IPS-15b (cell line): ENCODE data around the gene ARMC8.

Source experiments
- H3K27me3 ChIP-seq: one replicate; pipeline ENCODE4 v1.6.1; 2013; ENCODE audit warnings: low read length; ENCODE audit not compliant: control insufficient read depth, insufficient read depth
- H3K36me3 ChIP-seq: one replicate; pipeline ENCODE4 v1.6.1; 2013; ENCODE audit warnings: low read length; ENCODE audit not compliant: control insufficient read depth, insufficient read depth
- H3K4me1 ChIP-seq: one replicate; pipeline ENCODE4 v1.6.1; 2013; ENCODE audit warnings: mild to moderate bottlenecking, low read length; ENCODE audit not compliant: control insufficient read depth, insufficient read depth
- H3K4me3 ChIP-seq: one replicate; pipeline ENCODE4 v1.5.1; 2013; ENCODE audit warnings: low read depth, low read length
- H3K9ac ChIP-seq: one replicate; pipeline ENCODE4 v1.6.1; 2013; ENCODE audit warnings: low read depth, mild to moderate bottlenecking, low read length
- H3K9me3 ChIP-seq: one replicate; pipeline ENCODE4 v1.6.1; 2013; ENCODE audit warnings: mild to moderate bottlenecking, low read length; ENCODE audit not compliant: control insufficient read depth, insufficient read depth

Gene ARMC8

DNA sequence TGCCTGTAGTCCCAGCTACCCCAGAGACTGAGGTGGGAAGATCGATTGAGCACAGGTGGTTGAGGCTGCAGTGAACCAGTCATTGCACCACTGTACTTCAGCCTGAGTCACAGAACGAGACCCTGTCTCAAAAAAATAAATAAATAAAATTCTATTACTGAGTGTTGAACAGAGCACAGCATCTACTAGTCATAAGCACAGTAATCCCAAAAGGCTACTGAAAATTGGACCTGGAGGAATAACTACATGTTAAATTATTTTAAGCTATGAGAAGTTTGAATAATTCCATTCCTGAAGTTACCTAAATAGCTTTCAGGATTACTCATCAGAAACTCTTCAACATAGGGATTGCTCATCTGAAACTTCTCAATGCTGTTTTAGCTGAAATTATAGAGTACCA, 43.4 kb downstream of the ARMC8 start:
- H3K4me3 ChIP-seq, result no peak overlapping the region
- H3K9me3 ChIP-seq, result no peaks in the 10 kb centered on the region
- H3K4me1 ChIP-seq, result no peaks in the 10 kb centered on the region
- no peaks in the 10 kb centered on the region for H3K27me3 ChIP-seq
- no peaks in the 10 kb centered on the region for H3K36me3 ChIP-seq
- no peak overlapping the region for H3K9ac ChIP-seq

DNA sequence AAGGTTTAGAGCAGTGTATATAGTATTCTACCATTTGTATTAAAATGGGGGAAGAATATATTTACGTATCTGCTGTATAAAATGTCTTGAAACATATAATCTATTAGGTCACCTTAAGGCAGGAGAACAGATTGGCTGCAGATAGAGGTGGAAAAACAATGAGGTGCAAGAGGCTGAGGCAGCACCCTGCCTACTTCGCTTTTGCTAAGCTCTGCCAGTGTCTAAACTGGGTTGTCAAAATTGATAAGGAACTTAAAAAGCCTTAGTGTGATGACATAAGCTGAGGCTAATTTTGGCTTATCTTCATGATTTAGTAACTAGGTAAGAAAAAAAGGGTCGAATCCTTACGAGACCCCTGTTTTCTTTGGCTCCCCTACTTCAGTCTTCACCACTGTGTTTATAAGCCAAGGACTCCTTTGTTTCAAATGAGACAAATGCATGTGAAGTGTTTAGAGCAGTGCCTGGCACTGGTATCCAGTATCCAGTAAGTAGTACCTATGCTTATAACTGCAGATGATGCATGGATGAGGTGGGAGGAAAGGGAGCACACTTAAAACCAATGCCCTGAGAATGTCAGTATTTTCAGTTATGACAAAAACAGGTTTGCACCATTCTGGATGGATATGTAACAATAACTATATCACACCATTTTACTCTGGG, 45.7 kb downstream of the ARMC8 start:
- no peak overlapping the region for H3K9ac ChIP-seq
- H3K4me3 ChIP-seq, result no peak overlapping the region
- H3K4me1 ChIP-seq, result no peaks in the 10 kb centered on the region
- H3K36me3 ChIP-seq, result peaks cover 2% of the 10 kb centered on the region
- H3K9me3 ChIP-seq, result no peaks in the 10 kb centered on the region
- no peaks in the 10 kb centered on the region for H3K27me3 ChIP-seq

DNA sequence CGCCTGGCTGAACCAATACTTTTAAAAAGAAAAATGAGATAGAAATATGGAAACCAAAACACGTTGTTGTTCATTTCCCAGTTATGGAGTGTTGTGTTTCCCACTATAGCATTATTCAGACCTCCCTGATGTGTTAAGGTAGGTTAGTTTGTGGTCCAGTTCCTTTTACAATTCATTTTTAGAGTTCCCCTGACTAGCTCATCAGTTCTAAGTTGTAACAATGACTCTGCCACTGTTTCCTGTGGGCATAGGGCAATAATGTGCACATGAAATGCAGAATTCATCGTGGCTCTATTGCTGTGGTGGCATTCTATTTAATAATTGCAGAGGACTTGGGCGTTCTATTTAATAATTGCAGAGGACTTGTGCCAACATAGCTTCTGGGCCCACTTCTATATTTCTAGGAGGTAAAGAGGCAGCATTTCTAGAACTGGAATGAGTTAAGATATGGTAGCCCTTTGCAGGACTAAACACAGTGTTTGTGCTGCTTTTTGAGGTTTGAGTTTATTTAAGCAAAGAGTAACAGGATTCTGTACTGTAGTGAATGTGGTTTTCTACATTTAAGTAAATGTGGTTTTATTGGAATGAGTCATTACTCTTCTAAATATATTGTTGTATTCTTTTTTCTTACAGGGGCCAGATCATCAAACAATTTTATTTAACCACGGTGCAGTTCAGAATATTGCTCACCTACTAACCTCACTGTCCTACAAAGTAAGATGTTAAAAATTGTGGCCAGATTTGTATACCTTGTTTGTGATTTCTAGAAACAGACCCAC, 47.5 kb downstream of the ARMC8 start:
- no peaks in the 10 kb centered on the region for H3K27me3 ChIP-seq
- H3K9me3 ChIP-seq, result no peaks in the 10 kb centered on the region
- H3K4me1 ChIP-seq, result no peaks in the 10 kb centered on the region
- H3K9ac ChIP-seq, result no peak overlapping the region
- peaks cover 2% of the 10 kb centered on the region for H3K36me3 ChIP-seq
- no peak overlapping the region for H3K4me3 ChIP-seq

DNA sequence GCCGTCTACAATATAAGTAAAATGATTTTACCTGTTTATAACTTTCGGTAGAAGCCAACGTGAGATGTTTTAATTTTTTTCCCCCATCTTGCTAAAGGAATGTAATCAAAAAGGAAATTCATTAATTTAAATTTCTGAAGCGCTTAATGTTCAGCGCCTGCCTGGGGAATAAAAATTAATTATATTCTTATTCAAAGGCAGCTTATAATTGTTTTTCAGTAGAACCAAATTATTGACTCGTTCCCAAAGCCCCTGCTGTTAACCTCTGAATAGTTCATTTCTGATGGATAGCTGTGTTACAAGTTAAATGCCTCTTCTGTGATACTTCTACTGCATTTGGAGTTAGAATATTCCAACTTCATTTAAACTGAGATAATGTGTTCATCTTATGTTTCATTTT, 51.6 kb downstream of the ARMC8 start:
- H3K36me3 ChIP-seq, result peaks cover 2% of the 10 kb centered on the region
- H3K9me3 ChIP-seq, result no peaks in the 10 kb centered on the region
- no peak overlapping the region for H3K4me3 ChIP-seq
- H3K9ac ChIP-seq, result no peak overlapping the region
- no peaks in the 10 kb centered on the region for H3K27me3 ChIP-seq
- no peaks in the 10 kb centered on the region for H3K4me1 ChIP-seq

DNA sequence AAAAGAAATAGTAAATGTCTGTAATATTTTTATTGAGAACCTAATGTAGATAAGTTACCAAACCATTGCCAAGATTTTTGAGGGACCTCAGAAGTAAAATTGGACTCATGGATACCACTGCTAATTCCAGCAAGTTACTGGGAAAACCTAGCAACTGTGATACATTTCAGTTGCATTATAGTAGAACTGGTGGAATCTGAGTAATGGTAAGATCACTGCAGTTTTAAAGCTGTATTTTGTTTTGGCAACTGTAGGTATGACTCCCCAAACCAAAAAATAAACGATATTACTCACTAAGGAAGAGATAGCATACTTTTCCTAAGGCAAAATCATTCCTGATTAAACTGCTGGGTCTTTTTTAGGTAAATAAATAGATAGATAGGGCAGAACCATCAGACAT, 54.0 kb downstream of the ARMC8 start:
- Histone ChIP-seq H3K4me3 (no peak overlapping the region), H3K27me3 (no peaks in the 10 kb centered on the region), H3K36me3 (peaks cover 2% of the 10 kb centered on the region), H3K4me1 (no peaks in the 10 kb centered on the region), H3K9me3 (no peaks in the 10 kb centered on the region), H3K9ac (no peak overlapping the region)

DNA sequence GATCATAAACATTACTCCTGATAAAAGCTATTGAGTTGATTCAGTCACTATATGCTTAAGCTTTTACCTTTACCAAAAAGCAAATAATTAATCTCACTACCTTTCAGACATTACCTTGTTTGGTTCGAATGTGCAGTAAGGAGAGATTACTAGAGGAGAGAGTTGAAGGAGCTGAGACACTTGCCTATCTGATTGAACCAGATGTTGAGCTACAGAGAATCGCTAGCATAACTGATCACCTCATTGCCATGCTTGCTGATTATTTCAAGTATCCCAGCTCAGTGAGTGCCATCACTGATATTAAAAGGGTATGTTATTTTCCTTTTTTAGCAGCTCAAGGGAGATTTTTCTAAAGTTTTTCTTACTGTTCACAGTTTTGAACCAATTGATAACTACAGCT, 54.6 kb downstream of the ARMC8 start:
- H3K9ac ChIP-seq, result no peak overlapping the region
- no peaks in the 10 kb centered on the region for H3K9me3 ChIP-seq
- no peak overlapping the region for H3K4me3 ChIP-seq
- no peaks in the 10 kb centered on the region for H3K36me3 ChIP-seq
- H3K27me3 ChIP-seq, result no peaks in the 10 kb centered on the region
- no peaks in the 10 kb centered on the region for H3K4me1 ChIP-seq

DNA sequence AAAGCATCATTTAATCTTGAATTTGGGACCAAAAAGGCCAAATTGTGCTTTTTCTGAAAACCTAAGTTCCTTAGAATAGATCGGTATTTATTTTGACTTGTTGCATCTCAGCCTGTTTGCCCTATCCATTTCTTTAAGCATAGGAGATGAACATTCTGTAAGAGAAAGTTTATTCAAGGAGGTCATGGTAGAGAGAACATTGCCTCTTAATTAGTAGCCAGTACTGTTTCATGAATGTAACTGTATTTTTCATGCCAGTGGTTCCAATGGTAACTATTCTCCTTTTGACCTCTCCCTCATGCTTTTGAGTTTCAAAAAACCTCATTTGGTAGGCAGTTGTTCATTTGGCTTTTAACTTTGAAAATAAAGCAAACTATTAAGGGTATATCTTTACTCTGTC, 55.4 kb downstream of the ARMC8 start:
- Histone ChIP-seq H3K27me3 (no peaks in the 10 kb centered on the region), H3K9ac (no peak overlapping the region), H3K4me1 (no peaks in the 10 kb centered on the region), H3K9me3 (no peaks in the 10 kb centered on the region), H3K36me3 (no peaks in the 10 kb centered on the region), H3K4me3 (no peak overlapping the region)

DNA sequence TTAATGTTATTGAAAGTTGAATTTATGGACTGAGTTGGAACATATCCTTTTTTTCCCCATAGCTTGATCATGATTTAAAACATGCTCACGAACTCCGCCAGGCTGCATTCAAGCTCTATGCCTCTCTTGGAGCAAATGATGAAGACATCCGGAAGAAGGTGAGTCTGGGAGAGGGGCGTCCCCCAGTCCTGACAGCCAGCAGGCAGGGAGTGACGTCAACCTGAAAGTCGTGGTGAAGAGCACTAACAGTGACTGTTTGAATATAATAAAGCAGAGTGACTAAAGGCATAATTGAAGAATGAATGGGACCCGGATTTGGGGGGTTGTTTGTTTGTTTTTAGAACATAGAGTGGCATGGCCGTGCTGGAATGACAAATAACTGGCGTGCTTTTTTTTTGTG, 57.9 kb downstream of the ARMC8 start:
- Histone ChIP-seq H3K4me1 (no peaks in the 10 kb centered on the region), H3K9me3 (no peaks in the 10 kb centered on the region), H3K36me3 (no peaks in the 10 kb centered on the region), H3K4me3 (no peak overlapping the region), H3K9ac (no peak overlapping the region), H3K27me3 (no peaks in the 10 kb centered on the region)

DNA sequence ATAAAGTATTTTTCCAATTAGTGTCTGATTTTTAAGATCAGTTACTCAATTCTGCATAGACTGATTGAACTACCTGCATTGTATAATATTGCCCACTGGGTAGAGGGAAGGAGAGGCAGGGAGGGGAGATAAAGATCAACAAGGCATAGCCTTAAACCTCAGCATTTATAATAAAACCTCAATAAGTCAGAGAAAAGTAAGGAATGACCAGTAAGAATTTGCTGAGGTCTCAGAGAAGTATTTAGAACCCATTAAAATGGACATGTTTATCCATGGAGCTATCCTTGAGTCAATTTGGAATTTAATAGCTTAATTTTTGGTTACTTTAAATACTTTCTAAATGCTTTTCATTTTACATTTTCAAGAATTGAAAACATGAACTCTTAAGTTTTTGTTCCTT, 62.5 kb downstream of the ARMC8 start:
- no peak overlapping the region for H3K9ac ChIP-seq
- H3K36me3 ChIP-seq, result no peaks in the 10 kb centered on the region
- H3K4me3 ChIP-seq, result no peak overlapping the region
- H3K4me1 ChIP-seq, result no peaks in the 10 kb centered on the region
- no peaks in the 10 kb centered on the region for H3K9me3 ChIP-seq
- H3K27me3 ChIP-seq, result no peaks in the 10 kb centered on the region

DNA sequence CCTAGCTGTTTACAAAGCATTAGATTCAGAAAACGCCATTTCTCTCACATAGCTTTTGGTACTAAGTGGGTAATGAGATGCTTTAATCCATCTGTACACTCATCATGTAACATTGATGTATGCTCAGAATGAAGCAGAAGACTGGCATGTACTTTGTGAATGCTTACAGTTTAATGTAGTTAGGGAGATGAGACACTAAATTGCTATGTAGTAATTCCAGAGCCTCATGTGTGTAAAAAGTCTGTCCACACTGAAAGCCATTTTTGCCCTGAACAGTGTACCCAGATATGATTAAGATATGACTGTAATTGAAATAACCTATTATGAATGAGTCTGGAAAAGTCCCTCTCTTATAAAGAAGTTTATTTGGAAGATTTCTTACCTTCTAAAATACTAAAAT, 66.5 kb downstream of the ARMC8 start:
- H3K4me3 ChIP-seq, result no peak overlapping the region
- no peaks in the 10 kb centered on the region for H3K4me1 ChIP-seq
- H3K36me3 ChIP-seq, result no peaks in the 10 kb centered on the region
- no peak overlapping the region for H3K9ac ChIP-seq
- no peaks in the 10 kb centered on the region for H3K9me3 ChIP-seq
- no peaks in the 10 kb centered on the region for H3K27me3 ChIP-seq

DNA sequence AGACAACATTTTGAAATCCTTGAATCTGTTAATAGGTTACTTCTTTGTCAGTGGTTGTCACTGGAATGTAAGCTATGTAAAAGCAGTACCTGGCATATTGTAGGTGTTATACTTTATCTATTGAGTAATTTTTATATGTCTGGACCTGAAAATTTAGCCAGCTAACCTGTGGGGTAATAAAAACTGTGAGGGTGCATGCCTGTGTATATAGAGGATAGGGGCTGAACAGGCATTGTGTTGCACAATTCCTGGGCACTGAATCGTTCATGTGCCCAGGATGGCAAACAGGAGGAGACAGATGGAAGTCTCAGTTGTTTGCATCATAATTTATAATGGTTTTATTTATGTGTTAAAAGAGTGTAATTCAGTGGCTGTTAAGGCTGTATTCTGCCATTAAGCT, 67.1 kb downstream of the ARMC8 start:
- H3K4me1 ChIP-seq, result no peaks in the 10 kb centered on the region
- H3K36me3 ChIP-seq, result no peaks in the 10 kb centered on the region
- H3K27me3 ChIP-seq, result no peaks in the 10 kb centered on the region
- H3K9me3 ChIP-seq, result no peaks in the 10 kb centered on the region
- no peak overlapping the region for H3K9ac ChIP-seq
- no peak overlapping the region for H3K4me3 ChIP-seq

DNA sequence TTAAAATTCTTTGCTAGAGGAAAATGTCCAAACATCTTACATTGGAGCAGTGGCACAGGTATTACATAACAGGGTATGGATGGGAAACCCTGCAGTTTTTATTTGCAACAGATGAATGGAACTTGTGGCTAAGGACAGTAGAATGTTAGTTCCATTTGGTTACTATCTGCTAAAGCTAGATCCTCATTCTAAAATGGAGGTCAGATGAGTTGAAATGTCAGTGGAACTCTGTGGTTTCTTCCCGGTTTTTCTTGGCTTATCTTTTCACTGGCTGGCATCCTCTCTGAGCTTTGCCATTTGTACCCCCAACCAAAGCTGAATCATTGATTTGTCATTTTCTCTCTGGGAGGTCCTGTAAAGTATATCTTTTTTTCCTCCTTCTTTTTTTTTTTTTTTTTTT, 68.9 kb downstream of the ARMC8 start:
- Histone ChIP-seq H3K9ac (no peak overlapping the region), H3K4me1 (no peaks in the 10 kb centered on the region), H3K4me3 (no peak overlapping the region), H3K27me3 (no peaks in the 10 kb centered on the region), H3K36me3 (no peaks in the 10 kb centered on the region), H3K9me3 (no peaks in the 10 kb centered on the region)
